Erythroblast (primary cell): ENCODE data around the gene ZMIZ1.

Experiments used
- GATA1 ChIP-seq: IDR thresholded peaks from 2 replicates; pipeline ENCODE4 v1.6.1; 2011; ENCODE audit warnings: low read depth, mild to moderate bottlenecking, control low read depth, low read length, moderate library complexity
- POLR2A ChIP-seq: IDR thresholded peaks from 2 replicates; pipeline ENCODE4 v1.6.1; 2011; ENCODE audit warnings: mild to moderate bottlenecking, low read length

GRCh38 chr10:79319115-79319771 lies 250.5 kb downstream of the ZMIZ1 start:
- TF ChIP-seq POLR2A (no peak), GATA1 (no peak)
